ENCODE data around the gene C4orf17. TPM values are rescaled to one million over a fixed set of nuclear protein-coding genes. Genes with fewer than 3 reads are reported as not detected.

Gene C4orf17
- polyA plus RNA-seq, 4 donors: not detected

GRCh38 chr4:99552872-99553271 lies 42.1 kb downstream of the C4orf17 start:
- H3K36me3 ChIP-seq (ENCODE audit: control insufficient read depth in 3 of 3, insufficient read depth in 2 of 3, low read depth in 1 of 3, low read length in 3 of 3): peaks cover 0 to 3% (median 2%) of the 10 kb centered on the region in 3 donors
- no peak overlapping the region for H3K4me3 ChIP-seq (ENCODE audit: low read depth in 1 of 3, low read length in 3 of 3)
- WGBS, 3 donors: 97 to 98% (median 97%) methylated on average over 2 of the region's 2 CpGs
- H3K9me3 ChIP-seq (ENCODE audit: control insufficient read depth in 2 of 2, insufficient read depth in 1 of 2, low read depth in 1 of 2, low read length in 1 of 2): no peaks in the 10 kb centered on the region
- H3K27ac ChIP-seq (ENCODE audit: low read depth in 1 of 3, low read length in 2 of 3): no peak overlapping the region
- H3K4me1 ChIP-seq (ENCODE audit: control insufficient read depth in 3 of 3, insufficient read depth in 2 of 3, low read depth in 1 of 3, low read length in 2 of 3): no peaks in the 10 kb centered on the region
- no peak for FAIRE-seq
- no peaks in the 10 kb centered on the region for H3K27me3 ChIP-seq (ENCODE audit: control insufficient read depth in 3 of 3, insufficient read depth in 3 of 3, low read length in 3 of 3)
- DNase-seq: no peak

GRCh38 chr4:99563310-99564186 lies 52.7 kb downstream of the C4orf17 start, which contains the start of gene TRMT10A:
Gene TRMT10A (minus strand): TSS chr4:99564039. CDS start chr4:99559338, 4,701 bp downstream.
- Histone ChIP-seq H3K36me3 (ENCODE audit: control insufficient read depth in 3 of 3, insufficient read depth in 2 of 3, low read depth in 1 of 3, low read length in 3 of 3) (no peaks in the 10 kb centered on the region), H3K4me3 (ENCODE audit: low read depth in 1 of 3, low read length in 3 of 3) (peak within 1 kb of the TSS; percentile 55 to 85 (median 62)), H3K4me1 (ENCODE audit: control insufficient read depth in 3 of 3, insufficient read depth in 2 of 3, low read depth in 1 of 3, low read length in 2 of 3) (peaks cover 0 to under 1% (median 0%) of the 10 kb centered on the region in 3 donors), H3K27ac (ENCODE audit: low read depth in 1 of 3, low read length in 2 of 3) (peak within 1 kb of the TSS; percentile 92 to 98 (median 97)), H3K27me3 (ENCODE audit: control insufficient read depth in 3 of 3, insufficient read depth in 3 of 3, low read length in 3 of 3) (no peaks in the 10 kb centered on the region), H3K9me3 (ENCODE audit: control insufficient read depth in 2 of 2, insufficient read depth in 1 of 2, low read depth in 1 of 2, low read length in 1 of 2) (no peaks in the 10 kb centered on the region)
- DNase-seq: peak; percentile 97 to 99
- WGBS, 3 donors: 0% methylated on average over 46 to 48 of the region's 48 CpGs
- FAIRE-seq: peak; percentile 67

- FAIRE-seq (no peak), DNase-seq (no peak)
- Histone ChIP-seq H3K27me3 (ENCODE audit: control insufficient read depth in 3 of 3, insufficient read depth in 3 of 3, low read length in 3 of 3) (no peaks in the 10 kb centered on the region), H3K4me3 (ENCODE audit: low read depth in 1 of 3, low read length in 3 of 3) (no peak overlapping the region), H3K9me3 (ENCODE audit: control insufficient read depth in 2 of 2, insufficient read depth in 1 of 2, low read depth in 1 of 2, low read length in 1 of 2) (no peaks in the 10 kb centered on the region), H3K4me1 (ENCODE audit: control insufficient read depth in 3 of 3, insufficient read depth in 2 of 3, low read depth in 1 of 3, low read length in 2 of 3) (peaks cover 0 to 4% (median 0%) of the 10 kb centered on the region in 3 donors), H3K36me3 (ENCODE audit: control insufficient read depth in 3 of 3, insufficient read depth in 2 of 3, low read depth in 1 of 3, low read length in 3 of 3) (no peaks in the 10 kb centered on the region), H3K27ac (ENCODE audit: low read depth in 1 of 3, low read length in 2 of 3) (no peak overlapping the region)
Measured at GRCh38 chr4:99564921-99565320, 54.1 kb downstream of the C4orf17 start.

- no peak overlapping the region for H3K4me3 ChIP-seq (ENCODE audit: low read depth in 1 of 3, low read length in 3 of 3)
- DNase-seq (peak; percentile 58 to 75), FAIRE-seq (no peak)
- H3K9me3 ChIP-seq (ENCODE audit: control insufficient read depth in 2 of 2, insufficient read depth in 1 of 2, low read depth in 1 of 2, low read length in 1 of 2): no peaks in the 10 kb centered on the region
- peak overlapping the region in 1 of 3 donors; percentile 92 for H3K27ac ChIP-seq (ENCODE audit: low read depth in 1 of 3, low read length in 2 of 3)
- no peaks in the 10 kb centered on the region for H3K27me3 ChIP-seq (ENCODE audit: control insufficient read depth in 3 of 3, insufficient read depth in 3 of 3, low read length in 3 of 3)
- peaks cover 0 to 16% (median 0%) of the 10 kb centered on the region in 3 donors for H3K4me1 ChIP-seq (ENCODE audit: control insufficient read depth in 3 of 3, insufficient read depth in 2 of 3, low read depth in 1 of 3, low read length in 2 of 3)
- no peaks in the 10 kb centered on the region for H3K36me3 ChIP-seq (ENCODE audit: control insufficient read depth in 3 of 3, insufficient read depth in 2 of 3, low read depth in 1 of 3, low read length in 3 of 3)
- 10 to 34% (median 13%) methylated on average over 1 of the region's 1 CpG for WGBS, 3 donors
Measured at GRCh38 chr4:99571883-99572282, 61.1 kb downstream of the C4orf17 start.

- FAIRE-seq: peak; percentile 44
- WGBS, 3 donors: 39 to 51% (median 41%) methylated on average over 6 of the region's 6 CpGs
Measured at GRCh38 chr4:99572527-99573240, 61.9 kb downstream of the C4orf17 start.

GRCh38 chr4:99573735-99574368 lies 63.0 kb downstream of the C4orf17 start:
- WGBS, 3 donors: 79 to 90% (median 81%) methylated on average over 1 of the region's 1 CpG
- DNase-seq: peak in 1 of 2 donors; percentile 38
- Histone ChIP-seq H3K4me1 (ENCODE audit: control insufficient read depth in 3 of 3, insufficient read depth in 2 of 3, low read depth in 1 of 3, low read length in 2 of 3) (peaks cover 0 to 12% (median 0%) of the 10 kb centered on the region in 3 donors), H3K36me3 (ENCODE audit: control insufficient read depth in 3 of 3, insufficient read depth in 2 of 3, low read depth in 1 of 3, low read length in 3 of 3) (no peaks in the 10 kb centered on the region), H3K9me3 (ENCODE audit: control insufficient read depth in 2 of 2, insufficient read depth in 1 of 2, low read depth in 1 of 2, low read length in 1 of 2) (no peaks in the 10 kb centered on the region), H3K4me3 (ENCODE audit: low read depth in 1 of 3, low read length in 3 of 3) (peak overlapping the region in 1 of 3 donors; percentile 0), H3K27ac (ENCODE audit: low read depth in 1 of 3, low read length in 2 of 3) (peak overlapping the region in 2 of 3 donors; percentile 48 to 92), H3K27me3 (ENCODE audit: control insufficient read depth in 3 of 3, insufficient read depth in 3 of 3, low read length in 3 of 3) (no peaks in the 10 kb centered on the region)
- FAIRE-seq: no peak

More at GRCh38 chr4:99572527-99573240, 61.9 kb downstream of the C4orf17 start:
- peaks cover 0 to 16% (median 0%) of the 10 kb centered on the region in 3 donors for H3K4me1 ChIP-seq (ENCODE audit: control insufficient read depth in 3 of 3, insufficient read depth in 2 of 3, low read depth in 1 of 3, low read length in 2 of 3)
- DNase-seq: peak; percentile 81 to 84
- no peaks in the 10 kb centered on the region for H3K9me3 ChIP-seq (ENCODE audit: control insufficient read depth in 2 of 2, insufficient read depth in 1 of 2, low read depth in 1 of 2, low read length in 1 of 2)
- no peaks in the 10 kb centered on the region for H3K27me3 ChIP-seq (ENCODE audit: control insufficient read depth in 3 of 3, insufficient read depth in 3 of 3, low read length in 3 of 3)
- no peak overlapping the region for H3K4me3 ChIP-seq (ENCODE audit: low read depth in 1 of 3, low read length in 3 of 3)
- peak overlapping the region in 2 of 3 donors; percentile 45 to 92 for H3K27ac ChIP-seq (ENCODE audit: low read depth in 1 of 3, low read length in 2 of 3)
- no peaks in the 10 kb centered on the region for H3K36me3 ChIP-seq (ENCODE audit: control insufficient read depth in 3 of 3, insufficient read depth in 2 of 3, low read depth in 1 of 3, low read length in 3 of 3)

GRCh38 chr4:99574530-99575324 lies 63.9 kb downstream of the C4orf17 start, which contains the start of gene MTTP:
Gene MTTP (plus strand): TSS chr4:99574824. CDS start chr4:99574910, 86 bp downstream.
- H3K9me3 ChIP-seq (ENCODE audit: control insufficient read depth in 2 of 2, insufficient read depth in 1 of 2, low read depth in 1 of 2, low read length in 1 of 2): no peaks in the 10 kb centered on the region
- peak; percentile 81 to 85 for DNase-seq
- H3K4me3 ChIP-seq (ENCODE audit: low read depth in 1 of 3, low read length in 3 of 3): peak within 1 kb of the TSS in 2 of 3 donors; percentile 48 to 54
- no peaks in the 10 kb centered on the region for H3K27me3 ChIP-seq (ENCODE audit: control insufficient read depth in 3 of 3, insufficient read depth in 3 of 3, low read length in 3 of 3)
- H3K36me3 ChIP-seq (ENCODE audit: control insufficient read depth in 3 of 3, insufficient read depth in 2 of 3, low read depth in 1 of 3, low read length in 3 of 3): peaks cover 0 to 6% (median 0%) of the 10 kb centered on the region in 3 donors
- H3K4me1 ChIP-seq (ENCODE audit: control insufficient read depth in 3 of 3, insufficient read depth in 2 of 3, low read depth in 1 of 3, low read length in 2 of 3): peaks cover 0 to 16% (median 0%) of the 10 kb centered on the region in 3 donors
- WGBS, 3 donors: 14 to 54% (median 21%) methylated on average over 3 of the region's 3 CpGs
- H3K27ac ChIP-seq (ENCODE audit: low read depth in 1 of 3, low read length in 2 of 3): peak within 1 kb of the TSS; percentile 36 to 92 (median 76)
- no peak for FAIRE-seq
